A549 (cell line): ENCODE data around the gene SNX15. TPM values are rescaled to one million over a fixed set of nuclear protein-coding genes. Genes with fewer than 3 reads are reported as not detected.
A peak's percentile ranks its signal among the peaks of the same experiment; 100 is the strongest.

Experiments
- ATAC-seq, 2 experiments: fragments of 200-7000 bp in 1 of 2; fragments of >200 bp in 1 of 2; cut with Nextera tagmentation in 1 of 2; cut with Tn5 transposase in 1 of 2; 3 replicates each; pipeline versions ENCODE4 v1.8.0 to v1.9.1; 2018 to 2020; ENCODE audit warnings: mild to moderate bottlenecking in 1 of 2, moderate library complexity in 1 of 2
- CTCF ChIA-PET: fragments of 300-600 bp; sonication (Branson Sonifier 250); formaldehyde crosslinking; extraction: SDS; loops from one replicate; lab custom pipeline; 2021; ENCODE audit warnings: antibody characterized with exemption, inconsistent platforms; lab: Yijun Ruan, JAX
- POLR2A ChIA-PET: fragments of 350-600 bp; formaldehyde crosslinking; extraction: SDS; loops from one replicate; lab custom pipeline; 2021; ENCODE audit warnings: antibody characterized with exemption, inconsistent platforms; lab: Yijun Ruan, JAX
- DNase-seq, 2 experiments: peaks; one replicate each; pipeline versions ENCODE4 v3.0.0 to v3.0.0-alpha.2; 2011 to 2016; ENCODE audit warnings: low read depth in 1 of 2, low spot score in 1 of 2
- FAIRE-seq: peaks from 2 replicates; lab custom pipeline; 2011; peaks lifted over from hg19 to GRCh38; lab: Jason Lieb, UNC
- H3K27ac ChIP-seq, 2 experiments: fragments of >200 bp; sonication (Bioruptor Twin); formaldehyde crosslinking; 3 replicates each; pipeline ENCODE4 v1.5.1; 2016 to 2017
- H3K4me1 ChIP-seq: fragments of >200 bp; sonication (Bioruptor Twin); formaldehyde crosslinking; 3 replicates; pipeline ENCODE4 v1.6.1; 2016
- H3K4me2 ChIP-seq: fragments of >200 bp; sonication (Bioruptor Twin); formaldehyde crosslinking; 3 replicates; pipeline ENCODE4 v1.6.1; 2016
- H3K4me3 ChIP-seq: fragments of >200 bp; sonication (Bioruptor Twin); formaldehyde crosslinking; 3 replicates; pipeline ENCODE4 v1.5.1; 2016
- H3K9me3 ChIP-seq: fragments of >200 bp; sonication (Bioruptor Twin); formaldehyde crosslinking; 3 replicates; pipeline ENCODE4 v1.6.1; 2016
- CBX8 ChIP-seq: fragments of 200-600 bp; sonication (generic); IDR thresholded peaks from 2 replicates; pipeline ENCODE4 v1.6.1; 2016
- E2F6 ChIP-seq: IDR thresholded peaks from 2 replicates; pipeline ENCODE4 v1.6.1; 2012; ENCODE audit warnings: low read depth, borderline replicate concordance
- GATA3 ChIP-seq: IDR thresholded peaks from 2 replicates; pipeline ENCODE4 v1.6.1; 2012; ENCODE audit warnings: borderline replicate concordance
- HOXB5 ChIP-seq: fragments of 250-450 bp; sonication (Bioruptor Pico); IDR thresholded peaks from 2 replicates; pipeline ENCODE4 v1.5.0; 2020; ENCODE audit warnings: mild to moderate bottlenecking, moderate library complexity
- JUN ChIP-seq, 2 experiments: fragments of >200 bp; sonication (Bioruptor Twin); formaldehyde crosslinking; IDR thresholded peaks; 2 replicates in 1 of 2; 3 replicates in 1 of 2; pipeline ENCODE4 v1.6.1; 2016 to 2017
- JUNB ChIP-seq: fragments of >200 bp; sonication (Bioruptor Twin); formaldehyde crosslinking; IDR thresholded peaks from 2 replicates; pipeline ENCODE4 v1.6.1; 2016
- KDM1A ChIP-seq: fragments of 200-600 bp; sonication (generic); IDR thresholded peaks from 2 replicates; pipeline ENCODE4 v1.6.1; 2016; ENCODE audit warnings: low read depth, mild to moderate bottlenecking
- MAZ ChIP-seq: fragments of 150-350 bp; IDR thresholded peaks from 2 replicates; pipeline ENCODE4 v1.6.1; 2014; ENCODE audit warnings: antibody characterized with exemption, low read depth, low read length, borderline replicate concordance
- NFE2L2 ChIP-seq: fragments of 150-350 bp; conservative IDR thresholded peaks from 2 replicates; pipeline ENCODE4 v1.6.1; 2014; ENCODE audit warnings: low read length
- POLR2A ChIP-seq: IDR thresholded peaks from 2 replicates; pipeline ENCODE4 v1.6.1; 2012; ENCODE audit warnings: mild to moderate bottlenecking, low read length
- RFX5 ChIP-seq: fragments of 450-650 bp; IDR thresholded peaks from 2 replicates; pipeline ENCODE4 v1.7.1; 2014; ENCODE audit warnings: antibody characterized with exemption, mild to moderate bottlenecking, moderate library complexity
- SMC3 ChIP-seq: fragments of >200 bp; sonication (Bioruptor Twin); formaldehyde crosslinking; IDR thresholded peaks from 3 replicates; pipeline ENCODE4 v1.6.1; 2018; ENCODE audit warnings: inconsistent platforms
- TFCP2L1 ChIP-seq: fragments of 250-450 bp; sonication (Bioruptor Pico); IDR thresholded peaks from 2 replicates; pipeline ENCODE4 v1.5.0; 2021; ENCODE audit warnings: mild to moderate bottlenecking
- WGBS: methylation state at CpG from one replicate; pipeline ENCODE4 v1.1.6; 2017; ENCODE audit errors: missing lambda C conversion rate; 5-methylcytosine and 5-hydroxymethylcytosine counted together
- polyA plus RNA-seq, 4 experiments: library from polyadenylated mRNA; depleted of rRNA in 3 of 4; stranded (reverse); fragments of >200 nt; fragmentation: RNase III in 1 of 4; extraction: RNeasy Plus Mini Kit Qiagen cat#74134 plus additional on column Dnase treatment in 1 of 4; gene quantifications; 2 replicates in 3 of 4; 3 replicates in 1 of 4; pipeline ENCODE4 v1.2.3, GENCODE V29; 2011 to 2017
- TF ChIP-seq, protein P1 (sequence below): IDR thresholded peaks from 2 replicates; pipeline ENCODE4 v1.6.1; 2012
- TF ChIP-seq, protein P2 (sequence below): fragments of >200 bp; sonication (Bioruptor Twin); formaldehyde crosslinking; IDR thresholded peaks from 3 replicates; pipeline ENCODE4 v1.5.1; 2016

SNX15 gene
- polyA plus RNA-seq, 2 of the 4 experiments (the other 2 are of a cell fraction): 13.4 to 17.0 TPM

- DNase-seq (no peak), FAIRE-seq (no peak), ATAC-seq (no peak)
- H3K4me1 ChIP-seq: peaks cover 11% of the 10 kb centered on the region
- POLR2A ChIA-PET: no interaction called here
- 93% methylated on average over 40 of the region's 56 CpGs for WGBS
- H3K9me3 ChIP-seq: no peaks in the 10 kb centered on the region
- TF ChIP-seq E2F6 (no peak), JUN (IDR thresholded peaks at IDR 0.05) (no peak), HOXB5 (CRISPR knock-in tag) (no peak), NFE2L2 (no peak), RFX5 (no peak), CBX8 (no peak), SMC3 (no peak), MAZ (no peak), TFCP2L1 (no peak), KDM1A (no peak)
- TF ChIP-seq, protein P1, sequence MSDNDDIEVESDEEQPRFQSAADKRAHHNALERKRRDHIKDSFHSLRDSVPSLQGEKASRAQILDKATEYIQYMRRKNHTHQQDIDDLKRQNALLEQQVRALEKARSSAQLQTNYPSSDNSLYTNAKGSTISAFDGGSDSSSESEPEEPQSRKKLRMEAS: no peak
- H3K4me3 ChIP-seq: no peak overlapping the region
- no peak overlapping the region for H3K4me2 ChIP-seq
- CTCF ChIA-PET: interaction anchor here (0.9 to 2.1 kb wide), 5 partner anchors 10 to 33 kb away, joined by 3 to 8 read pairs (median 3); partner anchors contain the start of genes ARL2 and NAALADL1
- H3K27ac ChIP-seq: no peak overlapping the region
Measured at GRCh38 chr11:65047581-65048422, 20.6 kb downstream of the SNX15 start.

DNA sequence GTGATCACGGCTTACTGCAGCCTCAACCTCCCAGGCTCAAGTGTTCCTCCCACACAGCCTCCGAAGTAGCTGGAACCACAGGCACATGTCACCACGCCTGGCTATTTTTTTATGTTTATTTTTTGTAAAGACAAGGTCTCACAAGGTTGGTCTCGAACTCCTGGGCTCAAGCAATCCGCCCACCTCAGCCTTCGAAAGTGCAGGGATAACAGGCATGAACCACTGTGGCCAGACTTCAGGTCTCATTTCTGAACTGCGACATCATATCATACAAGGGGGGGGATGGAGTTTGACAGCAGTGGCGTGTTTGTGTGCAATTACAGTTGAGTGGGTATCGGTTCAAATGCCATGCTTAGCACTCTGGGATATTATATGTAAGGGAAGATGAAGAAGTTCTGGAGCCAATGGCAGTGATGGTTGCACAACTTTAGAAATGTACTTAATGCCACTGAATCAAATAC, 24.2 kb downstream of the SNX15 start:
- H3K4me3 ChIP-seq: no peak overlapping the region
- no peak for TF ChIP-seq GATA3
- FAIRE-seq: no peak
- no peak for DNase-seq
- ChIA-PET POLR2A (no interaction called here), CTCF (interaction anchor here (0.6 to 1.0 kb wide), 4 partner anchors 26 to 253 kb away, joined by 3 to 4 read pairs (median 3); partner anchors contain the start of gene ARL2)
- H3K4me2 ChIP-seq: no peak overlapping the region
- WGBS: 83% methylated on average over 9 of the region's 9 CpGs
- H3K27ac ChIP-seq: no peak overlapping the region
- H3K4me1 ChIP-seq: no peaks in the 10 kb centered on the region
- no peaks in the 10 kb centered on the region for H3K9me3 ChIP-seq
- ATAC-seq: no peak

DNA sequence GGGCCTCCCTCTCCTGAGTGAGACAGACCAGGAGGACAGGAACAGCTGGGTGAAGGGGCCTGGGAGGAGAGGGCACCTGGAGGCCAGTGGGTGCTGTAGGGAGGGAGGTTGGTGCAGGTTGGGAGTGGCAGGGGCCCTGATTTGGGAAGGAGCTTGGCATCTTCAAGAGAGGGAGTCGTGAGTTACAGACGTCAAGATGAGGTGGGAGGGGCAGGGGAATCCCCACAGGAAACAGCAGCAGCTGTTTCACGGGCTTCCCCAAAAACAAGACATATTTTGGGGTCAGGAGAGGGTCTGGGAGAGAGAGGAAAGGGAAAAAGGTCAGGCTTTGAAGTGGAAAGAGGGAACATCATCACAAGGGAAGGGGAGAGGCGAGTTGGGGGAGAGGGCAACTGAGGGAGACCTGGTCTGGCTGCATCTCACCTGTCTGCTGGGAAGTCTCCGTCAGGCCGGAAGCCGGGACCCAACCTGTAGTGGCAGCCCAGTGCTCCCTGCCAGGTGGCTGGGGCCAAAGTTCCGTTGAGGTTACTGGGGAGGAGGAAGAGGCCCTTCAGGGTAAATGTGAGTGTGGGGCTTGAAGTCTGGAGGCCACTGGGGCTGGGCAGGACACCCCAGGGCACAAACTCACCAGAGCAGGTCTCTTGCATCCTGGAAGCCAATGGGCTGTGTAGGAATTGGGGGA, 26.7 kb downstream of the SNX15 start:
- CTCF ChIA-PET: interaction anchor here (1.0 to 1.3 kb wide), 3 partner anchors 13 to 57 kb away, joined by 3 to 5 read pairs (median 3); partner anchors contain the start of genes BATF2 and SAC3D1
- DNase-seq (no peak), FAIRE-seq (no peak), ATAC-seq (0 out of 6 replicates have a peak, but pooled peaks of 1 of the 2 experiments have one; percentile 27)
- 54% methylated on average over 8 of the region's 8 CpGs for WGBS
- Histone ChIP-seq H3K4me2 (no peak overlapping the region), H3K4me1 (no peaks in the 10 kb centered on the region), H3K4me3 (no peak overlapping the region), H3K9me3 (no peaks in the 10 kb centered on the region), H3K27ac (no peak overlapping the region)
- TF ChIP-seq POLR2A (no peak), JUN (IDR thresholded peaks at IDR 0.05) (no peak), JUNB (no peak)
- POLR2A ChIA-PET: no interaction called here

DNA sequence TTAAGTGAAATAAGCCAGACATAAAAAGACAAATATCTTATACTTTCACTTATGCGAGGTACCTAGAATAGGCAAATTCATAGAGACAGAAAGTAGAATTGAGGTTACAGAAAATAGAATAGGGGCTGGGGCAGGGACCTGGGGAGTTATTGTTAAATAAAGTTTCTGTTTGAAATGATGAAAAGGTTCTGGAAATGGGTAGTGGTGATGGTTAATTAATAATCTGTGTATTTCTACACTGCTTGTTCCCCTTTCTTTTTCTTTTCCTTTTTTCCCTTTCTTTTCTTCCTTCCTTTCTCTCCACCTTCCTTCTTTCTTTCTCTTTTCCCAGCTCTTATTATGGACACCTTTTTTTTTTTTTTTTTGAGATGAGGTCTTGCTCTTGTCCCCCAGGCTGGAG, 28.3 kb downstream of the SNX15 start:
- no peak overlapping the region for H3K4me3 ChIP-seq
- no peak overlapping the region for H3K4me2 ChIP-seq
- DNase-seq (no peak), FAIRE-seq (no peak), ATAC-seq (no peak)
- TF ChIP-seq, protein P2, sequence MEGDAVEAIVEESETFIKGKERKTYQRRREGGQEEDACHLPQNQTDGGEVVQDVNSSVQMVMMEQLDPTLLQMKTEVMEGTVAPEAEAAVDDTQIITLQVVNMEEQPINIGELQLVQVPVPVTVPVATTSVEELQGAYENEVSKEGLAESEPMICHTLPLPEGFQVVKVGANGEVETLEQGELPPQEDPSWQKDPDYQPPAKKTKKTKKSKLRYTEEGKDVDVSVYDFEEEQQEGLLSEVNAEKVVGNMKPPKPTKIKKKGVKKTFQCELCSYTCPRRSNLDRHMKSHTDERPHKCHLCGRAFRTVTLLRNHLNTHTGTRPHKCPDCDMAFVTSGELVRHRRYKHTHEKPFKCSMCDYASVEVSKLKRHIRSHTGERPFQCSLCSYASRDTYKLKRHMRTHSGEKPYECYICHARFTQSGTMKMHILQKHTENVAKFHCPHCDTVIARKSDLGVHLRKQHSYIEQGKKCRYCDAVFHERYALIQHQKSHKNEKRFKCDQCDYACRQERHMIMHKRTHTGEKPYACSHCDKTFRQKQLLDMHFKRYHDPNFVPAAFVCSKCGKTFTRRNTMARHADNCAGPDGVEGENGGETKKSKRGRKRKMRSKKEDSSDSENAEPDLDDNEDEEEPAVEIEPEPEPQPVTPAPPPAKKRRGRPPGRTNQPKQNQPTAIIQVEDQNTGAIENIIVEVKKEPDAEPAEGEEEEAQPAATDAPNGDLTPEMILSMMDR: no peak
- ChIA-PET POLR2A (no interaction called here), CTCF (interaction anchor here (1.5 kb wide), 1 partner anchor 23 kb away, joined by 4 read pairs; no protein-coding TSS in a partner anchor)
- 91% methylated on average over 1 of the region's 1 CpG for WGBS
- no peaks in the 10 kb centered on the region for H3K9me3 ChIP-seq
- no peak overlapping the region for H3K27ac ChIP-seq
- H3K4me1 ChIP-seq: no peaks in the 10 kb centered on the region
